Natural killer cell (primary cell): Measurements from ENCODE around the gene CDC6. TPM values are rescaled to one million over a fixed set of nuclear protein-coding genes. Genes with fewer than 3 reads are reported as not detected.

ENCODE experiments used
- ATAC-seq, 3 donors: fragments of 150-1000 bp in 2 of 3; fragments of 200-7000 bp in 1 of 3; cut with Tn5 transposase; 1 replicate in 1 of 3; 2 replicates in 2 of 3; pipeline ENCODE4 v1.10.0; 2021; ENCODE audit warnings: mild to moderate bottlenecking in 2 of 3, moderate library complexity in 2 of 3
- DNase-seq, 2 donors: peaks; one replicate each; pipeline versions ENCODE4 v3.0.0 to v3.0.0-alpha.2; 2013 to 2021; ENCODE audit warnings: mixed read lengths in 1 of 2
- H3K27ac ChIP-seq: one replicate; pipeline ENCODE4 v1.5.1; 2013; ENCODE audit warnings: mild to moderate bottlenecking, low read length
- H3K27me3 ChIP-seq: one replicate; pipeline ENCODE4 v1.6.1; 2013; ENCODE audit warnings: low read length; ENCODE audit not compliant: control insufficient read depth, insufficient read depth
- H3K36me3 ChIP-seq: one replicate; pipeline ENCODE4 v1.6.1; 2013; ENCODE audit warnings: low read length; ENCODE audit not compliant: control insufficient read depth, insufficient read depth
- H3K4me1 ChIP-seq: one replicate; pipeline ENCODE4 v1.6.1; 2013; ENCODE audit warnings: low read length; ENCODE audit not compliant: control insufficient read depth, insufficient read depth
- H3K4me3 ChIP-seq: one replicate; pipeline ENCODE4 v1.5.1; 2013; ENCODE audit warnings: low read length
- H3K9me3 ChIP-seq: one replicate; pipeline ENCODE4 v1.6.1; 2013; ENCODE audit warnings: low read length; ENCODE audit not compliant: control insufficient read depth, insufficient read depth
- H3K27ac Mint-ChIP-seq, 2 donors: one replicate each; pipeline ENCODE4 v1.8.0; 2022; ENCODE audit warnings: mild to moderate bottlenecking in 2 of 2, mixed read lengths in 2 of 2, moderate library complexity in 1 of 2
- H3K27me3 Mint-ChIP-seq, 2 donors: one replicate each; pipeline ENCODE4 v1.8.0; 2022; ENCODE audit warnings: low read depth in 2 of 2, mixed read lengths in 2 of 2
- H3K36me3 Mint-ChIP-seq: one replicate; pipeline ENCODE4 v1.8.0; 2022; ENCODE audit warnings: mixed read lengths
- H3K4me1 Mint-ChIP-seq, 2 donors: one replicate each; pipeline ENCODE4 v1.8.0; 2022; ENCODE audit warnings: mixed read lengths in 2 of 2
- H3K4me3 Mint-ChIP-seq: one replicate; pipeline ENCODE4 v1.8.0; 2022; ENCODE audit warnings: mild to moderate bottlenecking, moderate library complexity, mixed read lengths
- H3K9me3 Mint-ChIP-seq, 2 donors: one replicate each; pipeline ENCODE4 v1.8.0; 2022; ENCODE audit warnings: mixed read lengths in 2 of 2
- CTCF ChIP-seq: fragments of 200-600 bp; IDR thresholded peaks from one replicate; pipeline ENCODE4 v1.8.0; 2022; ENCODE audit warnings: antibody characterized with exemption
- WGBS: methylation state at CpG from one replicate; pipeline ENCODE4 v1.1.7; 2013; ENCODE audit warnings: missing lambda C conversion rate; ENCODE audit not compliant: insufficient coverage; 5-methylcytosine and 5-hydroxymethylcytosine counted together
- intact Hi-C: fragments of 100-400 bp; cut with micrococcal nuclease; formaldehyde crosslinking; loops from one replicate; pipeline ENCODE4 v1.14.2; 2022
- total RNA-seq, 4 donors: library from RNA; stranded (reverse); fragments of 120-200 nt in 1 of 4; gene quantifications; one replicate each; pipeline versions ENCODE4 v1.2.3 to v1.2.4, GENCODE V29; 2013 to 2022

The CDC6 gene
- total RNA-seq, 3 donors from 2014 or later (not counting 1 experiment from before 2014, with no cell fraction given): 3.4 to 4.9 (median 3.8) TPM

DNA sequence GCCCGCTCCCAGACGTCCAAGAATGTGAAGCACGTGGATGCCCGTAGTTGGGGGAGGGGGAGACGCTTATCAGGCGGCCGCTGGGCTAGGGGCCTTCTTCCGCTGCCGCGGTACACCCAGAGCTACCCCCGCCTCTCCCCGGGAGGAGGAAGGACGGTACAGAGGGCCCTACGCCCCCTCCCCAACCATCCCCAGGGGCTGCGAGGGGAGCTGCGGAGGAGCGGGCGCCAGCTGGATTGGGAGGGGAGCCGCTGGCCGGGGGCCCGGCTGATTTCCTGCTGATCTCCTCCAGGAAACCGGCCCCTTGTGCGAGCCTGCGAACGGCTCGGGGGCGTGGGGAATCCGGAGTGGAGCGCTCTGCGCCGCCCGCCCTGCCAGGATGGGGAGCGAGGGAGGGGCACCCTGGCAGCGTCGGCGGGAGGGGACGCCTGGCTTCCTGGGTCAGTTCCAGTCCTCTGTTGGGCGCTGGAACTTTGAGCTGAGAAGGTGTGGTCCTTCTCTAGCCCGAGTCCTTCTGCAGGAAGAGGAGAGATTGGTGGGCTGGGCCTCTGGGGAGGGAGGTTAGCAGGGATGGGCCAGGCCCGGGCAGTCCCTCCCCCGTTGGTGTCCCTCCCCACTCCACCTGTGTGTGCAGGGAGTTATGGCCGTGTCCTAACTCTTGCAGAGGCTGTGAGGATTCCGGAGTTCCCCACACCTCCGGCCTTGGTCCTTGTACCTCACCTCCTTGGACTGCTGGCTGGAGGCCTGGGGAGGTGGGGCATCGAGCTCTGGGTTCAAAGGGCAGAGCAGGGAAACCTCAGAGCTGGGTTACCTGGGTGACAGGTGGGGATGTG lies 57.7 kb downstream of the CDC6 start:
- intact Hi-C loops: no loop called here
- peak in 1 of 3 donors; percentile 5 for ATAC-seq
- peak; percentile 59 to 63 for DNase-seq

GRCh38 chr17:40345994-40346764 lies 58.5 kb downstream of the CDC6 start:
- ATAC-seq (no peak), DNase-seq (no peak)
- H3K9me3 ChIP-seq: no peaks in the 10 kb centered on the region
- peak overlapping the region; percentile 78 for H3K4me3 Mint-ChIP-seq
- intact Hi-C loops: no loop called here
- H3K36me3 Mint-ChIP-seq: no peaks in the 10 kb centered on the region
- no peaks in the 10 kb centered on the region for H3K9me3 Mint-ChIP-seq
- peaks cover 59 to 85% of the 10 kb centered on the region in 2 donors for H3K4me1 Mint-ChIP-seq
- peaks cover 95% of the 10 kb centered on the region for H3K4me1 ChIP-seq
- H3K27ac Mint-ChIP-seq: peak overlapping the region; percentile 89 to 97
- H3K36me3 ChIP-seq: peaks cover 26% of the 10 kb centered on the region
- peak overlapping the region; percentile 79 for H3K27ac ChIP-seq
- no peaks in the 10 kb centered on the region for H3K27me3 ChIP-seq
- H3K4me3 ChIP-seq: no peak overlapping the region
- H3K27me3 Mint-ChIP-seq: no peaks in the 10 kb centered on the region
- 78% methylated on average over 7 of the region's 11 CpGs for WGBS
- no peak for TF ChIP-seq CTCF

More for the DNA sequence above, 57.7 kb downstream of the CDC6 start:
- no peaks in the 10 kb centered on the region for H3K27me3 ChIP-seq
- H3K9me3 ChIP-seq: no peaks in the 10 kb centered on the region
- H3K36me3 ChIP-seq: peaks cover 22% of the 10 kb centered on the region
- H3K36me3 Mint-ChIP-seq: no peaks in the 10 kb centered on the region
- peaks cover 99% of the 10 kb centered on the region for H3K4me1 ChIP-seq
- peak overlapping the region; percentile 79 for H3K27ac ChIP-seq
- 9% methylated on average over 39 of the region's 45 CpGs for WGBS
- H3K27ac Mint-ChIP-seq: peak overlapping the region; percentile 89 to 97
- H3K4me3 ChIP-seq: peak overlapping the region; percentile 42
- peak overlapping the region; percentile 83 for H3K4me3 Mint-ChIP-seq
- H3K27me3 Mint-ChIP-seq: no peaks in the 10 kb centered on the region
- no peak for TF ChIP-seq CTCF
- H3K4me1 Mint-ChIP-seq: peaks cover 67 to 92% of the 10 kb centered on the region in 2 donors
- H3K9me3 Mint-ChIP-seq: no peaks in the 10 kb centered on the region

DNA sequence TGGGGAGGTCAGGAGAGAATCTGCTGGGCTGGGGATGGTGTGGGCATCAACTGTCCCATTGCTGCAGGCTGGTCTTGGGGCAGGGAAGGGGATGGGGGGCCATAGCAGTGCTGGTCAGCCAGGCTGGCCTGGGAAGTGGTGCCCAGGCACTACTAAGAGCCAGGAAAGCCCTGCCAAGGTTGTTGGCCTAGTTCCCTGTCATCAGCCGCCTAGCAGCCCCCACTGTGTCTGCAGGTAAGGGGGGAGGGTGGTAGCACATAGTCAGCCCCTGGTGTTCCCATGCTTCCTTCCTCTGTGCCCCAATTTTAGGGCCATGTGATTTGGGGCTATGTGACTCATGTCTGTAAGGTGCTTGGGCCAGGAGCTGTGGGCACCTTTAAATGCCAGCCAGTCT lies 59.1 kb downstream of the CDC6 start:
- Histone ChIP-seq H3K4me3 (no peak overlapping the region), H3K4me1 (peaks cover 91% of the 10 kb centered on the region), H3K36me3 (peaks cover 30% of the 10 kb centered on the region), H3K27me3 (no peaks in the 10 kb centered on the region), H3K27ac (peak overlapping the region; percentile 59), H3K9me3 (no peaks in the 10 kb centered on the region)
- H3K4me3 Mint-ChIP-seq: peak overlapping the region; percentile 69
- DNase-seq (peak in 1 of 2 donors; percentile 49), ATAC-seq (peak in 1 of 3 donors; percentile 4)
- H3K36me3 Mint-ChIP-seq: no peaks in the 10 kb centered on the region
- 53% methylated on average over 1 of the region's 1 CpG for WGBS
- peak overlapping the region; percentile 89 to 97 for H3K27ac Mint-ChIP-seq
- intact Hi-C loops: no loop called here
- H3K9me3 Mint-ChIP-seq: no peaks in the 10 kb centered on the region
- TF ChIP-seq CTCF: no peak
- peaks cover 58 to 89% of the 10 kb centered on the region in 2 donors for H3K4me1 Mint-ChIP-seq
- H3K27me3 Mint-ChIP-seq: no peaks in the 10 kb centered on the region
